Epithelial cell of esophagus (primary cell): ENCODE data around the gene EXO1.
"Not testable (repeated sequence)": the region's sequence is repeated elsewhere in the genome, so short reads cannot be mapped to it uniquely, and the experiment has no call there.

Source experiments
- DNase-seq: peaks from one replicate; pipeline ENCODE4 v3.0.0; 2010; ENCODE audit warnings: low read depth
- H3K4me3 ChIP-seq: 2 replicates; pipeline ENCODE4 v1.5.1; 2011; ENCODE audit warnings: mild to moderate bottlenecking, low read length, control low read depth
- CTCF ChIP-seq: IDR thresholded peaks from 2 replicates; pipeline ENCODE4 v1.5.1; 2011; ENCODE audit warnings: low read depth, mild to moderate bottlenecking, low read length, control low read depth, inconsistent platforms; ENCODE audit not compliant: insufficient read depth; ENCODE audit errors: missing control alignments

EXO1 gene

GRCh38 chr1:241849345-241849695, 1.3 kb downstream of the EXO1 start:
- peak overlapping the region; percentile 84 for H3K4me3 ChIP-seq
- no peak for DNase-seq
- no peak for TF ChIP-seq CTCF

- not testable (repeated sequence) for DNase-seq, H3K4me3 ChIP-seq
Measured at GRCh38 chr1:241855545-241856140, 7.6 kb downstream of the EXO1 start.

- DNase-seq, result no peak
- TF ChIP-seq CTCF, result no peak
- no peak overlapping the region for H3K4me3 ChIP-seq
Measured at GRCh38 chr1:241857131-241857530, 9.1 kb downstream of the EXO1 start.

- TF ChIP-seq CTCF, result no peak
- peak; percentile 33 for DNase-seq
Measured at GRCh38 chr1:241860922-241861321, 12.9 kb downstream of the EXO1 start.

GRCh38 chr1:241869022-241869421, 21.0 kb downstream of the EXO1 start:
- no peak overlapping the region for H3K4me3 ChIP-seq
- no peak for TF ChIP-seq CTCF
- no peak for DNase-seq

More at GRCh38 chr1:241860922-241861321, 12.9 kb downstream of the EXO1 start:
- no peak overlapping the region for H3K4me3 ChIP-seq

- no peak for TF ChIP-seq CTCF
- DNase-seq, result no peak
- H3K4me3 ChIP-seq, result no peak overlapping the region
Measured at GRCh38 chr1:241870336-241870735, 22.3 kb downstream of the EXO1 start.

- no peak for TF ChIP-seq CTCF
Measured at GRCh38 chr1:241870746-241871430, 22.9 kb downstream of the EXO1 start.

GRCh38 chr1:241881440-241881839, 33.4 kb downstream of the EXO1 start:
- no peak for TF ChIP-seq CTCF
- no peak overlapping the region for H3K4me3 ChIP-seq
- DNase-seq, result no peak

More at GRCh38 chr1:241870746-241871430, 22.9 kb downstream of the EXO1 start:
- no peak for DNase-seq
- H3K4me3 ChIP-seq, result no peak overlapping the region
